ENCODE data around the gene GPR150.

GRCh38 chr5:95609711-95610110 lies 10.2 kb upstream of the GPR150 start:
- no peak for TF ChIP-seq CTCF (IDR thresholded peaks at IDR 0.05)
- no peak for TF ChIP-seq POLR2A (IDR thresholded peaks at IDR 0.05)

Measured in adrenal gland (tissue), 5 donors.